NCI-H748 (cell line): ENCODE measurements around the gene MTIF3.

Experiments
- DNase-seq: peaks from one replicate; lab custom pipeline; 2025; ENCODE audit not compliant: unreplicated experiment; lab: John Stamatoyannopoulos, UW

The MTIF3 gene

DNA sequence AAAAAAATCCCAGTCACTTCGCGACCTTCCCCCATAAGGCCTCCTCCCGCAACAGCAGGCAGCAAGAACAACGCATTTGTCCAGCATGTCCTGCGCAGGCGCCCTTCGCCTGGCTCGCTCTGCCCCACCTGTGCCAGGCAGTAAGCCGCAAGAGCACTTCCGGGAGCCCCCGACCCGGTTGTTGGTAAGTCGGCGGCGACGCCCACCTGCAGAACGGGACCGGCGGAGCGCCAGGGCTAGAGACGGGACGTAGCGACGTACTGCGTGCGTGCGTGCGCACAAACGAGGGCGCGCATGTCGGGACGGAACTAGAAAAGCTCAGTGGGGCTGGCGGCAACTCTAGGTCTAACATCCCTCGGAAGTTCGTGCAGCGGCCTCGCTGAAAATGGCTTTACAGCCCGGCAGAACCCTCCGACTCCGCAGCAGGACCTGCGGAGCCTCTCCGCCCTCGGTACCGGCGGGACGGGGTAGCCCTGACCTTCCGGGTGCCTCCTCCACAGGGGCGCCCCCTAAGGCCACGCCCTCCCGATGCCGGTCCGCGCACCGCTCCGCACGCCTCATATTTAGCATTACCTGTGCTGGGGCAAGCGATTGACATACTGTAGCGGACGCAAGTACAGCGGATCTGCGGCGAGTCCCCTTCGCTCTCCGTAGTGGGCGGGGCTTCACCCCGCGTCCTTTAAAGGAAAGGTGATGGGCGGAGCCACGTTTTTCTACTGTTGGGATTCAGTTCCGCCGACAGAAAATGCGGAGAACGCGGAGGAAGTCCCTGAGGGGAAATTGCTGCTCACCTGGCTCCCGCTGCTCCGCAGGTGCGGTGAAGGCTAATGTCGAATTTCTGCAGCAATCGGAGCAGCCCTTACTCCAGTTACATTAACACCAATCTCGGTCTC is at the start of gene MTIF3:
TSS of gene MTIF3 (minus strand) at position 629 of the 893 bp plus-strand sequence. CDS start 10,116 bp downstream, outside the sequence.
- peak; percentile 100 for DNase-seq

GRCh38 chr13:27497563-27498230 is 47.3 kb upstream of the MTIF3 start:
- no peak for DNase-seq

- peak; percentile 82 for DNase-seq
These were observed 46.3 kb upstream of the MTIF3 start for GRCh38 chr13:27496536-27497273.

GRCh38 chr13:27496006-27496405 is 45.6 kb upstream of the MTIF3 start:
- DNase-seq, result peak; percentile 70

DNA sequence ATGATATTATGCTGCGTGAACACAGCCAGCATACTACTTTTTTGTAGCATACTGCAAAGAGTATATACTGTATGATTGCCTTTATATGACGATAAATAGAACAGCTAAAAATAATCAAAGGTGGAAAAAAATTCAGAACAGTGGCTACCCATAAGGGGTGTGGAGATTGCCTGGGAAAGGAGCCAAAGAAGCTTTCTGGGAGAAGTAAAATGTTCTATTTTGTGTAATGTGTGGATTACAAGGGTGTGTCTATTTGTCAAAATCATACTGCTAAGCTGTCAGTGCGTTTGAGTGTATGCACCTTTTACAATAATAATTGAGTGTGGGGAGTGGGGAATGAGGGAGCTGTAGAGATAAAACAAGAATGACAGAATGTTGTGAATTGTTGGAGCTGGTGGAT is 45.2 kb upstream of the MTIF3 start:
- DNase-seq, result peak; percentile 94

DNA sequence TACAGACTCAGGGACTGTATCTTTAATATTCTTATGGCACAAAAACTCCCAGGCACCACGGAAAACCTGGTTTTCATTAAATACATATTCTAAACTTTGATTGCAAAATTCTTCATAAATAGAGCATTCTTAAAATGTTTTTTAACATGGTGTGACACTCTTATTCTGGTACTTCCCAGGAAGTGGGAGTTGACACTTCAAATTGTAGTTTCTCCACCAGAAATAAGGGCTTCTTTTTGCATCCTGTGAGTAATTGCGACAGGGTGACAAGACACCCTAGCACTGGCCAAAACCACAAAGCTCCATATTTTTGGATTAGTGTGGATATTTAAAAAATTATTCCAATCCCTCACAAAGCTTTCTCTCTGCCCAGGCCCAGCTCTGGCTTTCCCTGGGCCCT is 43.6 kb upstream of the MTIF3 start:
- DNase-seq, result no peak

DNA sequence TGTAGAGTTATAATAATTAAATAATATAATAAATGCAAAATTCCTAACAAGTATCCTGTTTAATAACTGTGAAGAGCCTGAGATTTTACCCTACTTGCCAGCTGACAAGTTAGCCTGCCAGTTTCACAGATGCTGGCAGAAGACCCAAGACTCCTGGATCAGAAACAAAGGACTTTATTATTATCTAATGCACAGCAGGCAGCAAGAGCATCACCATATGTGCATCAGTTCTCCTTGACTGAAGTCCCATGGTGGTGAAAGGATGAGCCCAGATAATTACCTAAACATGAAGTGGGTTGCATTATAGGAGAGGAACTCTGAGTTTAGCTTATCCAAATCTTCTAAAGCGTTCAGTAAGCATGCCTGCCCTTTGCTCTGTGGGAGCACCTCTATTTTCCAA is 39.1 kb upstream of the MTIF3 start:
- DNase-seq, result peak; percentile 43

DNA sequence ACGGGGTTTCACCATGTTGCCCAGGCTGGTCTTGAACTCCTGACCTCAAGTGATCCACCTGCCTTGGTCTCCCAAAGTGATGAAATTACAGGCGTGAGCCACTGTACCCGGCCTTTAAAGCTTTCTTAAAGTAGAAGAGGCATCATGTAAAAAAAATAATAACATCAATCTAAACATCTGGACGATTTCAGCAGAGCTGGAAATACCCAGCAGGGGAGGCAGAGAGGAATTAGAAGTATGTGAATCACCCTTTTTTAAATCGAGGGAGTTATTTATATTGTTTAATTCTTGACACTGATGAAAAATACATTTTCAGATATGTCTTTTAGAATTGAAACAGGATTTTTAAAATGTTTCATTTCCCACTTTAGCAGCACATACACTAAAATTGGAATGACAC is 37.4 kb upstream of the MTIF3 start:
- DNase-seq, result no peak

DNA sequence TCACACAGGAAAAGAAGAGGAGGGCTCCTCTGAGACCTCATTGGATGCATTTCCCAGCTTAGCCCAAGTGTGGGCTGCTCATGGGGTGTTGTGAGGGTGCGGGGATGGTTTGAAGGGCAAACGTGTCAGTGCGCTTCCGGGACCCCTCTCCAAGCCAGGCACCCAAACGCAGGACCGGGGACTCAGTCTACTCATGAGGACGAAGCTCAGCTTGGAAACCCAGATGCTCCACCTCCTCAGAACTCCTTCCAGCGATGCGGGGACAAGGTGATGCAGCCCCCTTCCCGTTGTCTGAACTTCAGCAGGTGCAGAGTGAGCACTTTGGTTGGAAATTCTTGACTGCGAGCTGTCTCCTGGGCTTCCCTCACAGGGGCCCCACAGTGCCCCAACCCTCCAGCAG is 33.1 kb upstream of the MTIF3 start:
- DNase-seq, result no peak

DNA sequence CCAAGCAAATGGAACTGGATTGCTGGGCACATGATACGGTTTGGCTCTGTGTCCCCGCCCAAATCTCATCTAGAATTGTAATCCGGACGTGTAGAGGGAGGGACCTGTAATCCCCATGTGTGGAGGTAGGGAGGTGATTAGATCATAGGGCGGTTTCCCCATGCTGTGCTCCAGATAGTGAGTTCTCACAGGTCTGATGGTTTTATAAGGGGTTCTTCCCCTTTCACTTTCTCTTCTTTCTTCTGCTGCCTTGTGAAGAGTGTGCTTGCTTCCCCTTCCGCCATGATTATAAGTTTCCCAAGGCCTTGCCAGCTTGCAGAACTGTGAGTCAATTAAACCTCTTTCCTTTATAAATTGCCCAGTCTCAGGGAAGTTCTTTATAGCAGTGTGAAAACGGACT is 32.6 kb upstream of the MTIF3 start:
- DNase-seq, result no peak

GRCh38 chr13:27481766-27482165 is 31.4 kb upstream of the MTIF3 start:
- DNase-seq, result peak; percentile 90

GRCh38 chr13:27476943-27477703 is 26.8 kb upstream of the MTIF3 start:
- peak; percentile 99 for DNase-seq

- DNase-seq, result no peak
These were observed 24.4 kb upstream of the MTIF3 start for GRCh38 chr13:27474751-27475268.

DNA sequence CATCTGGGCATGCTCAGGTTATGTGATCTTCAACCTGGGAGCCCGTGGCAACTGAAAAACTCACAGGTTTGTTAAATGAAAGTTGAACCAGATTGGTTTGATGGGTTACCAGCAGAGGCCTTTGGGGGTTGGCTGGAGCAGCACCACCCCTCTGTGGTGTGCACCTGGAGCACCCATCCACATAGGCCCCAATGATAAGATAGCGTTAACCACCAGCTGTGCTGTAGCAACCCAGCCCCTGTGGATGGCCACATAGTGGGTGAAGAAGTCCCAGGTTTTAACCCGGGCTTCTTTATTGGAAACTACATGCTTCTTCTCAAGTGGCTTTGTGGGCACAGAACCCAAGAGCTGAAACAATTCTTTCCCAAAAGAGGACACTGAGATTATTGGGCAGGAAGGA is 22.6 kb upstream of the MTIF3 start:
- no peak for DNase-seq

- DNase-seq, result no peak
These were observed 22.1 kb upstream of the MTIF3 start for GRCh38 chr13:27472441-27472840.

GRCh38 chr13:27470075-27470820 is 19.9 kb upstream of the MTIF3 start:
- no peak for DNase-seq

- DNase-seq, result no peak
These were observed 16.1 kb upstream of the MTIF3 start for GRCh38 chr13:27466513-27466912.

DNA sequence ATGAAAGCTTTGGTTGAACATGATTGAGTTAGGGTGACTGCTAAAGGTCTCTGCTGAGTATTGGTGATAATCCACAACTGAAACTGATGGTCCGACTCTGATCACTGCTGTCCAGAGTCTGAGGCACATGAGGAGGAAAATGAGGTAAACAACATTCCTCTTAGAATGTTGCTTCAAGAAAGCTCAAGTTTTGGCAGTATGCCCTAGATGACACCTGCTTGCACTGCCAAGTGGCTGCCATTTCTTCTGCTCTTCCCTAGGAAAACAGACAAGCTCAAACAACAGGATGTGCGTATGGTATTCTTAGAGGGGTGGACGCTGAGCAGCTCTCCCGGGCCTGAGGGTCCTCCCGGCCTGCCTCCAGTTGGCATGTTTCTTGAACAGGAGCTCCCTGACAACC is 15.2 kb upstream of the MTIF3 start:
- DNase-seq, result no peak

- no peak for DNase-seq
These were observed 13.1 kb upstream of the MTIF3 start for GRCh38 chr13:27463500-27463899.
